T-cell (primary cell): ENCODE measurements around the gene TRNAU1AP. TPM values are rescaled to one million over a fixed set of nuclear protein-coding genes. Genes with fewer than 3 reads are reported as not detected.
"Not testable (repeated sequence)": the region's sequence is repeated elsewhere in the genome, so short reads cannot be mapped to it uniquely, and the experiment has no call there.

Experiments
- ATAC-seq, 4 experiments: fragments of 200-7000 bp in 3 of 4; fragments of 150-1000 bp in 1 of 4; cut with Tn5 transposase; replicated peaks in 1 of 4; 1 replicate in 3 of 4; 2 replicates in 1 of 4; pipeline ENCODE4 v1.10.0; 2021; ENCODE audit warnings: moderate library complexity in 3 of 4, mild to moderate bottlenecking in 2 of 4, moderate number of reproducible peaks in 1 of 4
- CTCF ChIA-PET, 2 donors: fragments of 300-600 bp; sonication (Branson Sonifier 250); formaldehyde crosslinking; loops; one replicate each; lab custom pipeline; 2022; ENCODE audit warnings: antibody characterized with exemption in 2 of 2; lab: Charles Lee
- POLR2A ChIA-PET, 2 donors: fragments of 300-600 bp; sonication (Branson Sonifier 250); formaldehyde crosslinking; loops; one replicate each; lab custom pipeline; 2022; ENCODE audit warnings: antibody characterized with exemption in 2 of 2; lab: Charles Lee
- DNase-seq, 35 experiments: peaks; one replicate each; pipeline versions ENCODE4 v3.0.0 to v3.0.0-alpha.2; 2013 to 2023
- H3K27ac ChIP-seq: one replicate; pipeline ENCODE4 v1.5.1; 2013; ENCODE audit warnings: low read length
- H3K27me3 ChIP-seq, 2 experiments: replicated peaks in 1 of 2; 1 replicate in 1 of 2; 2 replicates in 1 of 2; pipeline versions ENCODE4 v1.6.1 to v1.7.0; 2013; ENCODE audit warnings: low read length in 1 of 2, mixed read lengths in 1 of 2; ENCODE audit not compliant: control insufficient read depth in 2 of 2, insufficient read depth in 2 of 2; ENCODE audit errors: extremely low read depth in 1 of 2
- H3K36me3 ChIP-seq, 2 donors: 1 replicate in 1 of 2; 2 replicates in 1 of 2; pipeline versions ENCODE4 v1.6.1 to v1.7.0; 2013; ENCODE audit warnings: low read length in 1 of 2; ENCODE audit not compliant: control insufficient read depth in 2 of 2, insufficient read depth in 1 of 2; ENCODE audit errors: extremely low read depth in 1 of 2
- H3K4me1 ChIP-seq, 2 experiments: 1 replicate in 1 of 2; 2 replicates in 1 of 2; pipeline versions ENCODE4 v1.6.1 to v1.7.0; 2013; ENCODE audit warnings: low read length in 2 of 2, mixed read lengths in 1 of 2; ENCODE audit not compliant: insufficient read depth in 2 of 2, control insufficient read depth in 1 of 2; ENCODE audit errors: extremely low read depth in 1 of 2
- H3K4me3 ChIP-seq, 2 donors: 1 replicate in 1 of 2; 2 replicates in 1 of 2; pipeline versions ENCODE4 v1.5.1 to v1.7.0; 2013; ENCODE audit warnings: mild to moderate bottlenecking in 2 of 2, low read length in 1 of 2, moderate library complexity in 1 of 2; ENCODE audit not compliant: control insufficient read depth in 1 of 2; ENCODE audit errors: extremely low read depth in 1 of 2
- H3K9me3 ChIP-seq: 2 replicates; pipeline ENCODE4 v1.7.0; 2013
- H3K27ac Mint-ChIP-seq, 2 donors: one replicate each; pipeline ENCODE4 v1.8.0; 2020 to 2021; ENCODE audit warnings: mild to moderate bottlenecking in 2 of 2, mixed read lengths in 2 of 2
- H3K27me3 Mint-ChIP-seq, 2 donors: one replicate each; pipeline ENCODE4 v1.8.0; 2021 to 2022; ENCODE audit warnings: mixed read lengths in 2 of 2
- H3K36me3 Mint-ChIP-seq: one replicate; pipeline ENCODE4 v1.8.0; 2021; ENCODE audit warnings: mixed read lengths
- H3K4me1 Mint-ChIP-seq, 3 donors: one replicate each; pipeline ENCODE4 v1.8.0; 2020 to 2022; ENCODE audit warnings: mixed read lengths in 3 of 3, mild to moderate bottlenecking in 1 of 3
- H3K4me3 Mint-ChIP-seq, 3 donors: one replicate each; pipeline ENCODE4 v1.8.0; 2020 to 2022; ENCODE audit warnings: mild to moderate bottlenecking in 3 of 3, mixed read lengths in 3 of 3, moderate library complexity in 3 of 3
- H3K9me3 Mint-ChIP-seq, 3 donors: one replicate each; pipeline ENCODE4 v1.8.0; 2020 to 2022; ENCODE audit warnings: mixed read lengths in 3 of 3
- WGBS: methylation state at CpG from one replicate; pipeline ENCODE4 v1.1.5; 2013; ENCODE audit warnings: missing lambda C conversion rate; ENCODE audit not compliant: insufficient coverage; 5-methylcytosine and 5-hydroxymethylcytosine counted together
- total RNA-seq, 35 experiments: library from RNA in 6 of 35; stranded (reverse) in 6 of 35; fragments of 120-200 nt in 1 of 35; gene quantifications; one replicate each; pipeline versions ENCODE4 v1.2.1 to v1.2.4 and lab custom pipeline; 2013 to 2026

TRNAU1AP gene
- total RNA-seq, 5 donors from 2014 or later (not counting 1 experiment from before 2014, with no cell fraction given) = 28.6 to 47.6 (median 41.3) TPM

- ChIA-PET CTCF (interaction anchor here (0.6 to 2.7 kb wide), 13 partner anchors 11 to 332 kb away, joined by 3 to 22 read pairs (median 4); partner anchors contain the start of genes MED18 (in 1 of the 2), RCC1 (in 1 of the 2), TAF12 (in 1 of the 2) and YTHDF2 (in 1 of the 2)), POLR2A (interaction anchor here (0.5 to 2.7 kb wide), 23 partner anchors 10 to 808 kb away, joined by 3 to 65 read pairs (median 5); partner anchors contain the start of genes GMEB1 (in 2 of the 2), TRNAU1AP (in 2 of the 2), RCC1 (in 1 of the 2) and RNU11 (in 1 of the 2))
- peak overlapping the region; percentile 92 to 93 for H3K27ac Mint-ChIP-seq
- H3K4me3 Mint-ChIP-seq = peak overlapping the region; percentile 89 to 97 (median 92)
- Histone ChIP-seq H3K27me3 (no peaks in the 10 kb centered on the region), H3K4me3 (peak overlapping the region; percentile 91 to 95), H3K36me3 (peaks cover 9 to 37% of the 10 kb centered on the region in 2 donors), H3K9me3 (no peaks in the 10 kb centered on the region), H3K27ac (peak overlapping the region; percentile 70), H3K4me1 (peaks cover 11 to 39% of the 10 kb centered on the region in 2 experiments)
- WGBS = 1% methylated on average over 16 of the region's 26 CpGs
- no peaks in the 10 kb centered on the region for H3K9me3 Mint-ChIP-seq
- peaks cover 36 to 52% (median 38%) of the 10 kb centered on the region in 3 donors for H3K4me1 Mint-ChIP-seq
- ATAC-seq (peak; percentile 54 to 58 (median 56)), DNase-seq (peak; percentile 27 to 80 (median 49))
- H3K27me3 Mint-ChIP-seq = no peaks in the 10 kb centered on the region
- H3K36me3 Mint-ChIP-seq = peaks cover 33% of the 10 kb centered on the region
These were observed 28.0 kb downstream of the TRNAU1AP start for GRCh38 chr1:28580722-28581530.

DNA sequence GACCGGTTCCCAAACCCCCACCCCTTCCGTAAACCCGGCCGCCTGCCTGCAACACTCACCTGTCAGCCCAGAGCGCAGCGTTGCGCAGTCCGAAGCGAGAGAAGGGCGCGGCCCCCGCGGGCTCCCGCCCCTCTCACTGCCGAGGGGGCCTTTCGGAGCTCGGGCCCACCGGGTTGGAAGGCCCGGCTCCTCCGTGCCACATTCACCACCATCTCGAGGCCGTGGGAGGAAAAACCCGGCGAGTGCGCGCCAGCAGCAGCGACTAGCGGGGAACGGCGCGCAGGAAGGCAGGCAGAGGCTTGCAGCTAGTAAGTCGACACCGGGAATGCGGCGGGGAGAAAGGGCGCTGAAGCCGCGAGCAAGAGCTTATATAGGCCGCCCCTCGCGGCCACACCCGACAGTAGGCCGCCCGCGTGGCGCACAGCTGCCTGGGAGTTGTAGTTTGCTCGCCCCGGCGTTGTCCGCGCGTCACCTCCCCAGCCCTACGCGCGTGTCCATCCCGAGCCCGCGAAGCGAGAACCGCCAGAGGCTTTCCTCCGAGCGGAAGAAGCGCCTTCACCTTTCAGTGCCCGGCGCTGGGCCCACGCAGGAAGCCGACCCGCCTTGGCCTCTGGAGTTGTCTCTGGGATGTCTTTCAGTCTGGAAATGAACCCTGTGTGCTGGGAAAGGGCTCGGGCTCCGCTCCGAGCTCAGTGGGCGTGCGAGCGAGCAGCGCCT is 28.8 kb downstream of the TRNAU1AP start:
- Mint-ChIP-seq H3K4me1 (peaks cover 36 to 52% (median 38%) of the 10 kb centered on the region in 3 donors), H3K36me3 (peaks cover 33% of the 10 kb centered on the region), H3K27me3 (no peaks in the 10 kb centered on the region), H3K9me3 (no peaks in the 10 kb centered on the region), H3K4me3 (peak overlapping the region; percentile 89 to 97 (median 92)), H3K27ac (peak overlapping the region; percentile 92 to 93)
- POLR2A ChIA-PET = interaction anchor here (0.5 to 2.7 kb wide), 27 partner anchors 9 to 809 kb away, joined by 3 to 65 read pairs (median 3); partner anchors contain the start of genes TRNAU1AP (in 2 of the 2), GMEB1 (in 1 of the 2), RCC1 (in 1 of the 2) and RNU11 (in 1 of the 2)
- Histone ChIP-seq H3K36me3 (peaks cover 9 to 35% of the 10 kb centered on the region in 2 donors), H3K4me3 (peak overlapping the region; percentile 91 to 95), H3K4me1 (peaks cover 11 to 39% of the 10 kb centered on the region in 2 experiments), H3K27ac (peak overlapping the region; percentile 70), H3K9me3 (no peaks in the 10 kb centered on the region), H3K27me3 (no peaks in the 10 kb centered on the region)
- peak; percentile 74 to 95 (median 84) for DNase-seq
- CTCF ChIA-PET = interaction anchor here (0.6 to 2.7 kb wide), 14 partner anchors 12 to 809 kb away, joined by 3 to 22 read pairs (median 4); partner anchors contain the start of genes MED18 (in 1 of the 2), RCC1 (in 1 of the 2), STX12 (in 1 of the 2) and TAF12 (in 1 of the 2)
- WGBS = 0% methylated on average over 71 of the region's 75 CpGs
- ATAC-seq = peak; percentile 87 to 92 (median 90)

DNA sequence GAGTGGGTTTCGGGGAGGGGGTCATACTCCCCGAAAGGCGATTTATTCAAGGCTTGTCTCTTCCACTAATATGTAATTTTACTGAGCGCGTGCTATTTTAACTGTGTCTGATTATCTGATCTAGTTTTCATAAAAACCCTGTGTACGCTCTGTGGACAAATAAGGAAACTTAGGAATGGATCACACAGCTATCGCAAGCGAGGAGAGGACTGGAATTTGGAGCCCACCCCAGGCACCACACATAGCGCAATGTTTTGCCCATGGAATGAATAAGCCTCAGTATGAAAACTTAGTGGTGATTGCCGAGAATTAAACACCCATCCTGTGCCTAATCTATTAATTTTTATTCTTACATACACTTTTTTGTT is 29.3 kb downstream of the TRNAU1AP start:
- H3K36me3 ChIP-seq = peaks cover 8 to 29% of the 10 kb centered on the region in 2 donors
- Mint-ChIP-seq H3K36me3 (peaks cover 30% of the 10 kb centered on the region), H3K4me3 (peak overlapping the region; percentile 89 to 97 (median 92)), H3K27ac (peak overlapping the region; percentile 92 to 93), H3K4me1 (peaks cover 36 to 52% (median 36%) of the 10 kb centered on the region in 3 donors), H3K9me3 (no peaks in the 10 kb centered on the region), H3K27me3 (no peaks in the 10 kb centered on the region)
- H3K4me3 ChIP-seq = peak overlapping the region; percentile 91 to 95
- WGBS = 17% methylated on average over 1 of the region's 10 CpGs
- POLR2A ChIA-PET = interaction anchor here (0.5 to 2.7 kb wide), 23 partner anchors 8 to 448 kb away, joined by 3 to 65 read pairs (median 3); partner anchors contain the start of genes TRNAU1AP (in 2 of the 2), GMEB1 (in 1 of the 2), RCC1 (in 1 of the 2) and RNU11 (in 1 of the 2)
- CTCF ChIA-PET = interaction anchor here in 1 of 2 donors (0.7 to 2.7 kb wide), 7 partner anchors 31 to 809 kb away, joined by 3 to 22 read pairs (median 5); partner anchors contain the start of genes MED18, STX12, TAF12 and YTHDF2
- H3K4me1 ChIP-seq = peaks cover 11 to 39% of the 10 kb centered on the region in 2 experiments
- no peaks in the 10 kb centered on the region for H3K9me3 ChIP-seq
- DNase-seq = no peak
- peak in 1 of 4 experiments; percentile 1 for ATAC-seq
- no peaks in the 10 kb centered on the region for H3K27me3 ChIP-seq
- H3K27ac ChIP-seq = peak overlapping the region; percentile 70

GRCh38 chr1:28586585-28587391 is 33.9 kb downstream of the TRNAU1AP start:
- H3K4me1 Mint-ChIP-seq = peaks cover 8 to 15% (median 9%) of the 10 kb centered on the region in 3 donors
- H3K4me3 ChIP-seq, H3K36me3 ChIP-seq, ATAC-seq, H3K27me3 ChIP-seq, H3K27ac ChIP-seq, DNase-seq, POLR2A ChIA-PET, CTCF ChIA-PET, H3K27ac Mint-ChIP-seq, H3K27me3 Mint-ChIP-seq, H3K4me3 Mint-ChIP-seq, H3K9me3 Mint-ChIP-seq, H3K9me3 ChIP-seq, H3K36me3 Mint-ChIP-seq: not testable (repeated sequence)
- peaks cover 2 to 16% of the 10 kb centered on the region in 2 experiments for H3K4me1 ChIP-seq
- WGBS = 100% methylated on average over 3 of the region's 19 CpGs

GRCh38 chr1:28591708-28592320 is 38.9 kb downstream of the TRNAU1AP start, which contains the start of gene RAB42:
Gene RAB42, plus strand, starts transcription at chr1:28592265. Its CDS starts 247 bp downstream, at chr1:28592512.
- H3K27ac ChIP-seq = no peak within 1 kb of the TSS
- no peaks in the 10 kb centered on the region for H3K9me3 ChIP-seq
- ATAC-seq (peak; percentile 48 to 82 (median 60)), DNase-seq (peak in 4 of 35 experiments; percentile 2 to 16 (median 6))
- H3K36me3 Mint-ChIP-seq = peaks cover 4% of the 10 kb centered on the region
- peaks cover 0 to 7% of the 10 kb centered on the region in 2 donors for H3K27me3 Mint-ChIP-seq
- WGBS = 82% methylated on average over 4 of the region's 13 CpGs
- CTCF ChIA-PET = no interaction called here
- no peaks in the 10 kb centered on the region for H3K9me3 Mint-ChIP-seq
- no peak within 1 kb of the TSS for H3K27ac Mint-ChIP-seq
- POLR2A ChIA-PET = no interaction called here
- no peaks in the 10 kb centered on the region for H3K36me3 ChIP-seq
- H3K4me3 Mint-ChIP-seq = peak within 1 kb of the TSS; percentile 75 to 78 (median 77)
- peaks cover 0 to 25% of the 10 kb centered on the region in 2 experiments for H3K27me3 ChIP-seq
- H3K4me3 ChIP-seq = peak within 1 kb of the TSS; percentile 25 to 26
- peaks cover 0 to 8% of the 10 kb centered on the region in 2 experiments for H3K4me1 ChIP-seq
- H3K4me1 Mint-ChIP-seq = peaks cover 0 to 8% (median 5%) of the 10 kb centered on the region in 3 donors
